K562 (cell line): ENCODE measurements around the gene APPL2. TPM values are rescaled to one million over a fixed set of nuclear protein-coding genes. Genes with fewer than 3 reads are reported as not detected.
A peak's percentile ranks its signal among the peaks of the same experiment; 100 is the strongest.

Source experiments
- ASH1L ChIP-seq: fragments of 450-650 bp; IDR thresholded peaks from 2 replicates; pipeline ENCODE4 v1.6.1; 2018; ENCODE audit warnings: borderline replicate concordance, mild to moderate bottlenecking, low read depth; ENCODE audit not compliant: partially characterized antibody
- CBX1 ChIP-seq: sonication (generic); IDR thresholded peaks from 2 replicates; pipeline ENCODE4 v1.6.1; 2016; ENCODE audit warnings: antibody characterized with exemption, low read depth, mild to moderate bottlenecking
- EP300 ChIP-seq: IDR thresholded peaks from 2 replicates; pipeline ENCODE4 v1.6.1; 2012; ENCODE audit warnings: low read length, improper control_type of control experiment
- GATAD2B ChIP-seq: fragments of 450-650 bp; IDR thresholded peaks from 2 replicates; pipeline ENCODE4 v1.6.1; 2017; ENCODE audit warnings: mild to moderate bottlenecking, borderline replicate concordance
- JUN ChIP-seq, 2 experiments: sonication (generic) in 1 of 2; formaldehyde crosslinking in 1 of 2; IDR thresholded peaks; 2 replicates each; pipeline versions ENCODE4 v1.6.1 to v1.8.0; 2012 to 2022; ENCODE audit warnings: borderline replicate concordance in 2 of 2, mild to moderate bottlenecking in 2 of 2, improper control_type of control experiment in 1 of 2, low read depth in 1 of 2, low read length in 1 of 2, missing genetic modification reagents in 1 of 2
- LARP7 ChIP-seq: fragments of 450-650 bp; IDR thresholded peaks from 2 replicates; pipeline ENCODE4 v1.6.1; 2016
- NR2C1 ChIP-seq, 2 experiments: fragments of 450-650 bp; IDR thresholded peaks; 2 replicates each; pipeline ENCODE4 v1.6.1; 2017; ENCODE audit warnings: mild to moderate bottlenecking in 2 of 2, antibody characterized with exemption in 1 of 2, inconsistent platforms in 1 of 2, missing compliant biosample characterization in 1 of 2, missing genetic modification characterization in 1 of 2
- SIN3B ChIP-seq: fragments of 450-650 bp; IDR thresholded peaks from 2 replicates; pipeline ENCODE4 v1.6.1; 2017; ENCODE audit warnings: low read depth, mild to moderate bottlenecking, moderate library complexity
- SMAD1 ChIP-seq: fragments of 150-350 bp; IDR thresholded peaks from 2 replicates; pipeline ENCODE4 v1.6.1; 2014; ENCODE audit warnings: low read length, low read depth; ENCODE audit not compliant: partially characterized antibody
- TSC22D4 ChIP-seq: fragments of 450-650 bp; IDR thresholded peaks from 2 replicates; pipeline ENCODE4 v1.6.1; 2016; ENCODE audit warnings: missing genetic modification characterization, missing biosample characterization, control low read depth
- ZBTB5 ChIP-seq: fragments of 450-650 bp; IDR thresholded peaks from 2 replicates; pipeline ENCODE4 v1.6.1; 2017; ENCODE audit warnings: antibody characterized with exemption
- ZNF311 ChIP-seq: fragments of 250-450 bp; sonication (Bioruptor Pico); IDR thresholded peaks from 2 replicates; pipeline ENCODE4 v1.4.0; 2020; ENCODE audit warnings: mild to moderate bottlenecking, moderate library complexity
- ZNF785 ChIP-seq: fragments of 250-450 bp; sonication (Bioruptor Pico); IDR thresholded peaks from 2 replicates; pipeline ENCODE4 v1.4.0; 2020; ENCODE audit warnings: mild to moderate bottlenecking
- polyA plus RNA-seq, 8 experiments: library from polyadenylated mRNA; depleted of rRNA in 4 of 8; stranded (reverse) in 5 of 8; unstranded in 3 of 8; fragments of >200 nt; fragmentation: Nextera tagmentation in 2 of 8; fragmentation: Illumina TruSeq in 1 of 8; extraction: Ambion mirVana in 2 of 8; extraction: Trizol in 1 of 8; gene quantifications; 2 replicates each; pipeline versions ENCODE4 v1.2.1 to v1.2.3, GENCODE V29; 2011 to 2014; ENCODE audit warnings: inconsistent platforms in 1 of 8, missing spikeins in 1 of 8
- total RNA-seq, 7 experiments: library from RNA; depleted of rRNA in 6 of 7; stranded (reverse); fragments of >200 nt in 6 of 7; fragmentation: Illumina TruSeq in 2 of 7; extraction: Trizol in 2 of 7; gene quantifications; 2 replicates each; pipeline versions ENCODE4 v1.2.1 to v1.2.3, GENCODE V29; 2011 to 2021; ENCODE audit warnings: low replicate concordance in 1 of 7
- TF ChIP-seq, protein P1 (sequence below), 2 experiments: fragments of 450-650 bp; formaldehyde crosslinking in 1 of 2; IDR thresholded peaks; 2 replicates each; pipeline versions ENCODE4 v1.4.0 to v1.6.1; 2014 to 2020; ENCODE audit warnings: mild to moderate bottlenecking in 2 of 2, borderline replicate concordance in 1 of 2, low read depth in 1 of 2
- TF ChIP-seq, protein P2 (sequence below): sonication (generic); formaldehyde crosslinking; IDR thresholded peaks from 2 replicates; pipeline ENCODE4 v1.8.1; 2022; ENCODE audit warnings: missing genetic modification reagents

APPL2 gene
- total and polyA plus RNA-seq, 9 of the 15 experiments (the other 6 are each of a cell fraction or from before 2014, with no cell fraction given) = 2.1 to 14.4 (median 8.2) TPM

DNA sequence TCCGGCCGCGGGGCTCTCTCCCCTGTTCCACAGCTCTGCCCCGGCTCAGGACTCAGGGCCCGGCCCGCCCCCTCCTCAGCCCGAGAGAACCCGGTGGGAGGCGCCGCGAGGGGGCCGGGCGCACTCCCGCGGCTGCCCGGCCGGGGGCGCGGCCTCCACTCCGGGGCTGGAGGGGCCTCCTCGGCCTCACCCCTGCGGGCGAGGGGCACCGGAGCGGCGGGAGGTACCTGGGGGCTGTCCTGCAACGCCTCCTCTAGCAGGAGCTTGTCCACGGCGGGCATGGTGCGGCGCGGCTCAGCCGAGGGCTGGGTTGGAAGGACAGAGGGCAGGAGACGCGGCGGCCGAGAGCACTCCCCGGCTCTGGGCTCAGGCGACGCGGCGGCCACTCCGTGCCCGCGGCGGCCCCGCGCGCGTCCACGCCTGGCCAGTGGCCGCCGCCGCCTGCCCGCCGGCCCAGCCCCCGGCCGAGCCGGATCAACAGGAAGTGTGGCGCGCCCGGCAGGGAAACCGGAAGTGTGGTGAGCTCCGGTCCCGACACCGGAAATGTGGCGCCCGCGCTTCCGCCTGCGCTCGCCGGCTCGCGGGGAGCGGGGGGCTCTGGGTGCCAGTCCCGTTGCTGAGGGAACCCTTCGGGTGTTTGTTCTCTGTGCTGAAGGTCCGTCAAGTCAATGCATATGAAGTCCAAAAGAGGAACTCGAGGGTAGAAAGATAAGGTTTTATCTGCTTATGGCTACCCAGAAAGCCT lies at the start of gene APPL2 (continued):
- TF ChIP-seq, protein P1, sequence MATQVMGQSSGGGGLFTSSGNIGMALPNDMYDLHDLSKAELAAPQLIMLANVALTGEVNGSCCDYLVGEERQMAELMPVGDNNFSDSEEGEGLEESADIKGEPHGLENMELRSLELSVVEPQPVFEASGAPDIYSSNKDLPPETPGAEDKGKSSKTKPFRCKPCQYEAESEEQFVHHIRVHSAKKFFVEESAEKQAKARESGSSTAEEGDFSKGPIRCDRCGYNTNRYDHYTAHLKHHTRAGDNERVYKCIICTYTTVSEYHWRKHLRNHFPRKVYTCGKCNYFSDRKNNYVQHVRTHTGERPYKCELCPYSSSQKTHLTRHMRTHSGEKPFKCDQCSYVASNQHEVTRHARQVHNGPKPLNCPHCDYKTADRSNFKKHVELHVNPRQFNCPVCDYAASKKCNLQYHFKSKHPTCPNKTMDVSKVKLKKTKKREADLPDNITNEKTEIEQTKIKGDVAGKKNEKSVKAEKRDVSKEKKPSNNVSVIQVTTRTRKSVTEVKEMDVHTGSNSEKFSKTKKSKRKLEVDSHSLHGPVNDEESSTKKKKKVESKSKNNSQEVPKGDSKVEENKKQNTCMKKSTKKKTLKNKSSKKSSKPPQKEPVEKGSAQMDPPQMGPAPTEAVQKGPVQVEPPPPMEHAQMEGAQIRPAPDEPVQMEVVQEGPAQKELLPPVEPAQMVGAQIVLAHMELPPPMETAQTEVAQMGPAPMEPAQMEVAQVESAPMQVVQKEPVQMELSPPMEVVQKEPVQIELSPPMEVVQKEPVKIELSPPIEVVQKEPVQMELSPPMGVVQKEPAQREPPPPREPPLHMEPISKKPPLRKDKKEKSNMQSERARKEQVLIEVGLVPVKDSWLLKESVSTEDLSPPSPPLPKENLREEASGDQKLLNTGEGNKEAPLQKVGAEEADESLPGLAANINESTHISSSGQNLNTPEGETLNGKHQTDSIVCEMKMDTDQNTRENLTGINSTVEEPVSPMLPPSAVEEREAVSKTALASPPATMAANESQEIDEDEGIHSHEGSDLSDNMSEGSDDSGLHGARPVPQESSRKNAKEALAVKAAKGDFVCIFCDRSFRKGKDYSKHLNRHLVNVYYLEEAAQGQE (IDR thresholded peaks at IDR 0.05; ENCODE audit: borderline replicate concordance) = no peak; the same call in 1 of the 2 replicates
- TF ChIP-seq, protein P1 (CRISPR knock-in tag; IDR thresholded peaks at IDR 0.05; ENCODE audit: low read depth) = peak; percentile 77
- TF ChIP-seq NR2C1 (IDR thresholded peaks at IDR 0.05) = no peak
- no peak for TF ChIP-seq NR2C1 (tag; IDR thresholded peaks at IDR 0.05)
- TF ChIP-seq, protein P2, sequence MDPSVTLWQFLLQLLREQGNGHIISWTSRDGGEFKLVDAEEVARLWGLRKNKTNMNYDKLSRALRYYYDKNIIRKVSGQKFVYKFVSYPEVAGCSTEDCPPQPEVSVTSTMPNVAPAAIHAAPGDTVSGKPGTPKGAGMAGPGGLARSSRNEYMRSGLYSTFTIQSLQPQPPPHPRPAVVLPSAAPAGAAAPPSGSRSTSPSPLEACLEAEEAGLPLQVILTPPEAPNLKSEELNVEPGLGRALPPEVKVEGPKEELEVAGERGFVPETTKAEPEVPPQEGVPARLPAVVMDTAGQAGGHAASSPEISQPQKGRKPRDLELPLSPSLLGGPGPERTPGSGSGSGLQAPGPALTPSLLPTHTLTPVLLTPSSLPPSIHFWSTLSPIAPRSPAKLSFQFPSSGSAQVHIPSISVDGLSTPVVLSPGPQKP (CRISPR knock-in tag) = no peak
- no peak for TF ChIP-seq SMAD1
- no peak for TF ChIP-seq ZNF785
- peak; percentile 83 for TF ChIP-seq GATAD2B
- no peak for TF ChIP-seq TSC22D4
- TF ChIP-seq ZNF311 (CRISPR knock-in tag) = no peak
- no peak for TF ChIP-seq ASH1L
- no peak for TF ChIP-seq EP300
- no peak for TF ChIP-seq JUN (IDR thresholded peaks at IDR 0.05; ENCODE audit: borderline replicate concordance, low read depth, low read length)
- no peak for TF ChIP-seq JUN (CRISPR knock-in tag; IDR thresholded peaks at IDR 0.05; ENCODE audit: borderline replicate concordance)
- TF ChIP-seq ZBTB5 = no peak
- TF ChIP-seq LARP7 = no peak
- TF ChIP-seq SIN3B = peak; percentile 78
- TF ChIP-seq CBX1 = no peak
